PC-3 (cell line): Measurements from ENCODE around the gene DNAJC1. TPM values are rescaled to one million over a fixed set of nuclear protein-coding genes. Genes with fewer than 3 reads are reported as not detected.
A peak's percentile ranks its signal among the peaks of the same experiment; 100 is the strongest.
"Not testable (repeated sequence)": the region's sequence is repeated elsewhere in the genome, so short reads cannot be mapped to it uniquely, and the experiment has no call there.

Experiments
- ATAC-seq: fragments of 200-7000 bp; cut with Tn5 transposase; 2 replicates; pipeline ENCODE4 v1.9.1; 2020; ENCODE audit warnings: mild to moderate bottlenecking, moderate library complexity
- BruUV-seq: library from RNA; stranded (reverse); fragments of 400-500 nt; replicated peaks from 2 replicates; lab custom pipeline; 2021; lab: Mats Ljungman, UMichigan
- CTCF ChIA-PET: fragments of 300-600 bp; sonication (Branson Sonifier 250); formaldehyde crosslinking; loops from one replicate; lab custom pipeline; 2022; ENCODE audit warnings: antibody characterized with exemption; lab: Charles Lee
- POLR2A ChIA-PET: fragments of 300-600 bp; sonication (Branson Sonifier 250); formaldehyde crosslinking; loops from one replicate; lab custom pipeline; 2022; ENCODE audit warnings: antibody characterized with exemption; ENCODE audit not compliant: unreplicated experiment; lab: Charles Lee
- DNase-seq: peaks from one replicate; pipeline ENCODE4 v3.0.0-alpha.2; 2015
- H2AFZ ChIP-seq: fragments of 300-600 bp; sonication (generic); 2 replicates; pipeline ENCODE4 v1.6.0; 2016; ENCODE audit warnings: antibody characterized with exemption, low read length
- H3F3A ChIP-seq: fragments of 300-600 bp; sonication (generic); one replicate; pipeline ENCODE4 v1.6.0; 2017; ENCODE audit warnings: antibody characterized with exemption, low read length, control low read depth, mild to moderate bottlenecking; ENCODE audit not compliant: unreplicated experiment
- H3K27ac ChIP-seq: fragments of 300-600 bp; sonication (generic); 2 replicates; pipeline ENCODE4 v1.5.1; 2016; ENCODE audit warnings: mild to moderate bottlenecking, low read length
- H3K27me3 ChIP-seq: fragments of 300-600 bp; sonication (generic); 2 replicates; pipeline ENCODE4 v1.6.1; 2016; ENCODE audit warnings: low read length, mixed read lengths
- H3K36me3 ChIP-seq: fragments of 300-600 bp; sonication (generic); 2 replicates; pipeline ENCODE4 v1.6.1; 2016; ENCODE audit warnings: low read depth, mixed run types, low read length, mixed read lengths
- H3K4me1 ChIP-seq: fragments of 300-600 bp; sonication (generic); 2 replicates; pipeline ENCODE4 v1.5.1; 2016; ENCODE audit warnings: low read length; ENCODE audit not compliant: insufficient read depth
- H3K4me2 ChIP-seq: fragments of 300-600 bp; sonication (generic); 2 replicates; pipeline ENCODE4 v1.6.0; 2016; ENCODE audit warnings: low read length
- H3K4me3 ChIP-seq: fragments of 300-600 bp; sonication (generic); 2 replicates; pipeline ENCODE4 v1.5.1; 2016; ENCODE audit warnings: mild to moderate bottlenecking, low read length, mixed read lengths
- H3K79me2 ChIP-seq: fragments of 300-600 bp; sonication (generic); 2 replicates; pipeline ENCODE4 v1.6.1; 2017; ENCODE audit warnings: low read length, mixed read lengths
- H3K9ac ChIP-seq: fragments of 300-600 bp; sonication (generic); 2 replicates; pipeline ENCODE4 v1.6.0; 2016; ENCODE audit warnings: mild to moderate bottlenecking, low read length
- H3K9me2 ChIP-seq: fragments of 300-600 bp; sonication (generic); replicated peaks from 2 replicates; pipeline ENCODE4 v1.6.1; 2016; ENCODE audit warnings: mixed run types, low read length, mixed read lengths
- H3K9me3 ChIP-seq: fragments of 300-600 bp; sonication (generic); 2 replicates; pipeline ENCODE4 v1.6.1; 2016; ENCODE audit warnings: low read length, mixed read lengths
- H4K20me1 ChIP-seq: fragments of 300-600 bp; sonication (generic); 2 replicates; pipeline ENCODE4 v1.6.1; 2016; ENCODE audit warnings: low read length, mixed read lengths
- EZH2 ChIP-seq: fragments of 300-600 bp; sonication (generic); IDR thresholded peaks from one replicate; pipeline ENCODE4 v1.6.1; 2017; ENCODE audit warnings: antibody characterized with exemption, mild to moderate bottlenecking, low read length; ENCODE audit not compliant: unreplicated experiment
- EZH2phosphoT487 ChIP-seq: fragments of 300-600 bp; sonication (generic); IDR thresholded peaks from 2 replicates; pipeline ENCODE4 v1.6.1; 2018; ENCODE audit warnings: mild to moderate bottlenecking, antibody characterized with exemption, low read length, borderline replicate concordance
- intact Hi-C: fragments of 100-400 bp; cut with micrococcal nuclease; formaldehyde crosslinking; loops from 2 replicates; pipeline ENCODE4 v1.9.0; 2023
- total RNA-seq: library from RNA; depleted of rRNA; stranded (reverse); fragments of >200 nt; gene quantifications from 2 replicates; pipeline ENCODE4 v1.2.3, GENCODE V29; 2014
- TF ChIP-seq, protein P1 (sequence below): fragments of 300-600 bp; sonication (generic); conservative IDR thresholded peaks from 2 replicates; pipeline ENCODE4 v1.5.1; 2017; ENCODE audit warnings: antibody characterized with exemption, low read depth, mild to moderate bottlenecking, low read length

The DNAJC1 gene
- total RNA-seq, 1 experiment from 2014 or later = 53.4 TPM

DNA sequence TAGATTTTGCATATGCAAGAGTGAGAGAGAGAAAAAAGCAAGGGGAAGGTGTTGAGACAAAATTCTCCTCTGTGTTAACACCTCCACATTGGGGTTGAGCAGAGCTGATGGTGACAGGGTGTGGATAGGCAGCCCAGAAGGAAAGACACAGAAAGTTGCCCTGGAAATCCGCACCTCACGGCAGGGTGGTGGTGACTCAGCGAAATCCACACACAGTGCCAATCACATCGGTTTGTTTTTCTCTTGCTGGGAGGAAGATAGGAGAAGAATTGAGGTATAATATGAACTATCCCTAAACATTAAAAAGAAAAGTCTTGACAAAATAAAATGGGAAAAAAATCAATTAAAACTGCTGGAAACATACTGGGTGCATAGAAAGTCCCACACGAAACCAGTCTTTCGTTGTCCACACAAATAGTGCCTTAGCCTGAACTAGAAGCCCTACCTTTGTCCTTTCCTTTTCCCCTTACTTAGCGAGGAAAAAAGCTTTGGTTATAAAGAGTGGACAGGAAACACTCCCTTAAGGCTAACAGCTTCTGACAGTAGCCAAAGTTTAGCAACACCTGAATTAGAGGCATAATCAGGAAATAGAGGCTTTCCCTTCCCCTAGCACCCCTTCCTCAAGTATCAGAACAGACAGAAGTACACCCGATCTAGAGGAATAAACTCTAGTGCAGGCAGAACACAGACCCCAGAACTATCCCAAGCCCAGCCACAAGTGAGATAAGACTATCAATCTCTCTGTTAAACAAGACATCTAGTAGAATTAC lies 39.2 kb upstream of the DNAJC1 start:
- H3K79me2 ChIP-seq = no peaks in the 10 kb centered on the region
- H3K9me3 ChIP-seq = no peaks in the 10 kb centered on the region
- intact Hi-C loops = no loop called here
- no peaks in the 10 kb centered on the region for H4K20me1 ChIP-seq
- ChIA-PET CTCF (no interaction called here), POLR2A (no interaction called here)
- no peaks in the 10 kb centered on the region for H3K4me1 ChIP-seq
- no peak overlapping the region for H3K9ac ChIP-seq
- peak overlapping the region; percentile 30; the same call in 1 of the 2 replicates for H2AFZ ChIP-seq
- H3K4me2 ChIP-seq = no peak overlapping the region
- DNase-seq = no peak
- no peak for TF ChIP-seq EZH2
- TF ChIP-seq, protein P1, sequence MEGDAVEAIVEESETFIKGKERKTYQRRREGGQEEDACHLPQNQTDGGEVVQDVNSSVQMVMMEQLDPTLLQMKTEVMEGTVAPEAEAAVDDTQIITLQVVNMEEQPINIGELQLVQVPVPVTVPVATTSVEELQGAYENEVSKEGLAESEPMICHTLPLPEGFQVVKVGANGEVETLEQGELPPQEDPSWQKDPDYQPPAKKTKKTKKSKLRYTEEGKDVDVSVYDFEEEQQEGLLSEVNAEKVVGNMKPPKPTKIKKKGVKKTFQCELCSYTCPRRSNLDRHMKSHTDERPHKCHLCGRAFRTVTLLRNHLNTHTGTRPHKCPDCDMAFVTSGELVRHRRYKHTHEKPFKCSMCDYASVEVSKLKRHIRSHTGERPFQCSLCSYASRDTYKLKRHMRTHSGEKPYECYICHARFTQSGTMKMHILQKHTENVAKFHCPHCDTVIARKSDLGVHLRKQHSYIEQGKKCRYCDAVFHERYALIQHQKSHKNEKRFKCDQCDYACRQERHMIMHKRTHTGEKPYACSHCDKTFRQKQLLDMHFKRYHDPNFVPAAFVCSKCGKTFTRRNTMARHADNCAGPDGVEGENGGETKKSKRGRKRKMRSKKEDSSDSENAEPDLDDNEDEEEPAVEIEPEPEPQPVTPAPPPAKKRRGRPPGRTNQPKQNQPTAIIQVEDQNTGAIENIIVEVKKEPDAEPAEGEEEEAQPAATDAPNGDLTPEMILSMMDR = no peak
- no peak for TF ChIP-seq EZH2phosphoT487
- no peak overlapping the region for H3K4me3 ChIP-seq
- H3F3A ChIP-seq = no peaks in the 10 kb centered on the region
- no peak for ATAC-seq
- no peak overlapping the region for H3K27ac ChIP-seq
- no TSS peak for BruUV-seq
- H3K27me3 ChIP-seq = no peaks in the 10 kb centered on the region
- H3K36me3 ChIP-seq = no peaks in the 10 kb centered on the region
- no peaks in the 10 kb centered on the region for H3K9me2 ChIP-seq

DNA sequence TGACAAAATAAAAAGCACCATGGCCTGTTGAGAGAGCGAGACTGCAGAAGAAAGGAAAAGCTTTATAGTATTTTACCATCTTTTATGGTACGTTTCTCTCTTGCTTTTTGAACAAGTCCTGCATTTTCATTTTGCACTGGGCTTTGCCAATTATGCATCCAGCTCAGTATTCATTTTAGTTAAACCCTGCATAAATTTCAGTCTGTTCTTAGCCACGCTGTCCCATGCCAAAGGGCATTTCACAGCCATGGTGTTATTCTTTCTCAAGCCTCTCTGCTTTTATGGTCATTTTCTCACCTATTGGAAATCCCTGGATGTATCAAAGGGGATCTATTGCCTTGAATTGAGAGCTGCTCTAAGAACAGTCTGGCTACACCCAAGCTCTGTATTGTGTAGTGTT lies 30.8 kb upstream of the DNAJC1 start:
- peaks cover 8% of the 10 kb centered on the region for H3K4me1 ChIP-seq
- no peaks in the 10 kb centered on the region for H3K36me3 ChIP-seq
- no peaks in the 10 kb centered on the region for H3K79me2 ChIP-seq
- no peaks in the 10 kb centered on the region for H3K27me3 ChIP-seq
- no peak for ATAC-seq
- H3K4me2 ChIP-seq = no peak overlapping the region
- no peaks in the 10 kb centered on the region for H4K20me1 ChIP-seq
- no peak for DNase-seq
- H3F3A ChIP-seq = no peaks in the 10 kb centered on the region
- POLR2A ChIA-PET = no interaction called here
- no peak overlapping the region for H3K9ac ChIP-seq
- no peaks in the 10 kb centered on the region for H3K9me3 ChIP-seq
- no peak overlapping the region for H3K4me3 ChIP-seq
- BruUV-seq = no TSS peak
- CTCF ChIA-PET = no interaction called here
- H2AFZ ChIP-seq = no peak overlapping the region
- no peaks in the 10 kb centered on the region for H3K9me2 ChIP-seq
- TF ChIP-seq EZH2phosphoT487 = no peak
- TF ChIP-seq, protein P1 = no peak
- TF ChIP-seq EZH2 = no peak
- no peak overlapping the region for H3K27ac ChIP-seq
- intact Hi-C loops = no loop called here

DNA sequence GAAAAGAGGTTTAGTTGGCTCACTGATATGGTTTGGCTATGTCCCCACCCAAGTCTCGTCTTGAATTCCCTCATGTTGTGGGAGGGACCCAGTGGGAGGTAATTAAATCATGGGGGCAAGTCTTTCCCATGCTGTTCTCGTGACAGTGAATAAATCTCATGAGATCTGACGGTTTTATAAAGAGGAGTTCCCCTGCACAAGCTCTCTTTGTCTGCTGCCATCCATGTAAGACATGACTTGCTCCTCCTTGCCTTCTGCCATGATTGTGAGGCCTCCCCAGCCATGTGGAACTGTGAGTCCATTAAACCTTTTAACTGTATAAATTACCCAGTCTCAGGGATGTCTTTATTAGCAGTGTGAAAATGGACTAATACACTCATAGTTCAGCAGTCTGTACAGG lies 28.7 kb upstream of the DNAJC1 start:
- H3K9me3 ChIP-seq, H2AFZ ChIP-seq, H3K27me3 ChIP-seq, CTCF ChIA-PET, H3K27ac ChIP-seq, H4K20me1 ChIP-seq, H3K4me1 ChIP-seq, intact Hi-C loops, BruUV-seq, H3K79me2 ChIP-seq, DNase-seq, H3K4me2 ChIP-seq, ATAC-seq, H3K9me2 ChIP-seq, H3K4me3 ChIP-seq, POLR2A ChIA-PET, H3K36me3 ChIP-seq, H3K9ac ChIP-seq, H3F3A ChIP-seq: not testable (repeated sequence)
